NCI-H510A treated with DMSO at 0.1 percent for 48 hours (cell line): ENCODE results near the gene TPH1.
A peak's percentile ranks its signal among the peaks of the same experiment; 100 is the strongest.

ENCODE experiments used
- DNase-seq: peaks from one replicate; lab custom pipeline; 2025; lab: John Stamatoyannopoulos, UW

The TPH1 gene

GRCh38 chr11:18046116-18046777 is at the start of gene TPH1:
Gene TPH1, minus strand, starts transcription at chr11:18046269. Its CDS starts 5,507 bp downstream, at chr11:18040762.
- DNase-seq: no peak

GRCh38 chr11:18093959-18094358 is 47.9 kb upstream of the TPH1 start:
- no peak for DNase-seq

DNA sequence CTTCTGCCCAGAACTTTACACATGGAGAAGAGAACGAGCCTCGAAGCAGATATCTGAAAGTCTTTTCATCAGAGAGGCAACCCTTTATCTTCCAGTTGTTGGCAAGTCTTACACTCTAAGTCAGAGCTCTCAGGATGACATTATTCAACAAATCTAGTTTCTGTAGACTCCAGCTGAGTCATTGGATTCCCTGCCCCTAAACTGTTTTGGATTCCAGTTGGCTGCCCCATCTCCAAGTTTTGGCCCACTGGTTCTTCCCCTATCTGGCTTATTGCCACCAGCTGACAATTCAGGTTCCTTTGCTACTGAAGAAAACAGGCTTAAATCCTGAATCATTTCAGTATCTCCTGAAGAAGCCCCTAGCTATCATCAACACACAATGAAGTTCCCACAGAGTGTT is 45.7 kb upstream of the TPH1 start:
- DNase-seq: no peak

DNA sequence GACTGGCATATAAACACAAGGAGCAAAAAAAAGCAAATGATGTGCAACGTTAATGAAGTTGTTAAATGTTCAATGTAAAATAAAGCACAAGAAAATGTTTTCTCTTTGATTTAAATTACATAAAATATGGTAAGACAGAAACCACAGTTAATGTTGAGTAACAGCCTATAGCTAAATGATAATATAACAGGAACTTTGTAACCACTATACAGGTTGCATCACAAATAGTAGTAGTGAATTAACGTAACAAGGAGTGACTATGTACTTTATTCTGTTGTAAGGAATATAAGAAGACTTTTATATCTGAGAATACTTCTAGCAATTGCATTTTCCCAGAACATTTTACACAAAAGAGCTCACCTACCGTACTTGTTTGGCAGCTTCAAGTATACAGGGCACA is 42.9 kb upstream of the TPH1 start:
- DNase-seq: no peak

DNA sequence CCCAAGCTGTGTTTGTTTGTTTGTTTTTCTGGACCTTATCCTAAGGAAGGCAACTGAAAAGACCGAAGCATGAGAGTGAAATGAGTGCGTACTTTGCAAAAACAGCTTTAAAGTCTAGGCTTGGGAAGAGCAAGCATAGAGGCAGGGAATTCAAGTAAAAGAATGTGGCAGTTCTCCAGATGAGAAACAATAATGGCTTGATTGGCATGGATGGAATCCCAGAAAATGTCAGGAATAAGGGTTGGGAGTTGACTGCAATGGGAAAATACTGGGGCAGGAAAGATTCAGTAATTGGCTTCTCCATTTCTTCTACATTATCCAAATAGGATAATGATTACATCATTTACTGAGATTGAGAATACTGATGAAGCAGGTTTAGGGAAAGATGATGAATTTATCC is 42.3 kb upstream of the TPH1 start:
- DNase-seq: no peak

DNA sequence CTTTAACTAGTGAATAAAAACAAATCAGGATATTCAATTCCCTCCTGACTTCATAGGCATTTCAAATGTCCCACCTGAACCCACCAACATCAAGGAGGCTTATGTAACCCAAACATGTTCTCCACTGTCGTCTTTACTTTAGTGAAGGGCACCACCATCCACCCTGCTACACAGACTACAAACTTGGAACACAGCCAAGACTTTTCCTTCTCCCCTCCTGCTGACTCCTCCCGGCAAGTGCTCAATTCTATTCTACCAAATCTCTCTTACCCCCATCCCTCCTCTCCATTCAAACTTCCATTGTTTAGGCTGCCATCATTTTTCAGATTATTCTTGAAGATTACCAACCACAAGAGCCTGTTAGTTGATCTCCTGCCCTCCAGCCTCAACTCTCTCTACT is 35.5 kb upstream of the TPH1 start:
- peak; percentile 3 for DNase-seq

- no peak for DNase-seq
Observed at GRCh38 chr11:18080451-18080850, 34.4 kb upstream of the TPH1 start.

DNA sequence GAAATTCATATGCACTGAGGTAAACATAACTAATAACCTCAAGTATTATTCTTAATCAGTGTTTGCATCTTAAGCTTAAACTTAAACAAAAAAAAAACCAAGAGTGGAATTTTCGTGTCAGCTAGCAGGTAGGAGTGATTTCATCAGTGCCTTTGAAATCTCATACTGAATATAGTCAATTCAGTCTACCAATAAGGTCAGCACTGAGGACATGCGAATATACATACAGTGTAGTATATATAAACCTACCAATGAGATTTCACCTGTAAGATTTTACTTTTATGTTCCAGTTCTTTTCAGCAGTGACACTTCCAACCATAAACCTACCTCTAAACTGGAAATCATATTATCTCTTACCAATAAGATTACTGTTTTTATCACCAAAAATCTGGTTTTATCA is 32.8 kb upstream of the TPH1 start:
- no peak for DNase-seq

DNA sequence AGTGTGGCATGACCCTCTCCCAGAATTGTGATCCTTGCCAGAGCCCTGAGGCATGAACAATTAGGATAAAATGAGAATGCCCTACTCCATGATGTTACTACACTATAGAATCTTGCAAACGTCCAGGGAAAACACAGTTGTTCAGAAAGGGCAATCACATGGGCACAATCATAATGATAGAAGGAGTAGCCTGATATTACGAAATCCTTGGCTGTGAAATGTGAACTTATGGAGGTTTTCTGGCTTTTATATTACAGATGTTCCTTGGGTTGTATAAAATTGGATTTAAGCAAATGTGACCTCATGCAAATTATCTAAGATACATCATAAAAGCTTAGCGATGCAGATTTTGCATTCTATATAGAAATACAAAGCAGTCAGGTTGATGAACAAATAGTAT is 29.4 kb upstream of the TPH1 start:
- no peak for DNase-seq

- DNase-seq: no peak
Observed at GRCh38 chr11:18071098-18071705, 25.1 kb upstream of the TPH1 start.

- DNase-seq: no peak
Observed at GRCh38 chr11:18067372-18067771, 21.3 kb upstream of the TPH1 start.

GRCh38 chr11:18066626-18067025 is 20.6 kb upstream of the TPH1 start:
- no peak for DNase-seq

DNA sequence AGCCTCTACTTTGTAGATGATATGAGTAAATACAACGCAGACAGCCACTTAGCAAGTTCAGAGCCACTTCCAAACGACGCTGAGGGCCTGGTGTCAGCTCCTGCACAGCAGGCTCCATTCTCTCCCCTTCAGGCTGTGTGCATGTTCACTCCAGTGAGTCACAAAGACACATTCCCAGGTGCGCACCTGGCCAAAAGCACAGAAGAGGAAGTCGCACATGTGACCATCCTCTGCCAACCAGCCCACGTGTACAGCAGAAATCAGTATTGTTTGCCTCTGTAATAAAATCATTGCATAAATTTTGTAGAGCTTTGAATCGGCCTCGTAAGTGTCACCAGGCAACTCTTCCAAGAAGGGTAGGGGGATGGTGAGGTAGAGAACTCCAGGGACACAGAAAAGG is 19.5 kb upstream of the TPH1 start:
- peak; percentile 81 for DNase-seq

DNA sequence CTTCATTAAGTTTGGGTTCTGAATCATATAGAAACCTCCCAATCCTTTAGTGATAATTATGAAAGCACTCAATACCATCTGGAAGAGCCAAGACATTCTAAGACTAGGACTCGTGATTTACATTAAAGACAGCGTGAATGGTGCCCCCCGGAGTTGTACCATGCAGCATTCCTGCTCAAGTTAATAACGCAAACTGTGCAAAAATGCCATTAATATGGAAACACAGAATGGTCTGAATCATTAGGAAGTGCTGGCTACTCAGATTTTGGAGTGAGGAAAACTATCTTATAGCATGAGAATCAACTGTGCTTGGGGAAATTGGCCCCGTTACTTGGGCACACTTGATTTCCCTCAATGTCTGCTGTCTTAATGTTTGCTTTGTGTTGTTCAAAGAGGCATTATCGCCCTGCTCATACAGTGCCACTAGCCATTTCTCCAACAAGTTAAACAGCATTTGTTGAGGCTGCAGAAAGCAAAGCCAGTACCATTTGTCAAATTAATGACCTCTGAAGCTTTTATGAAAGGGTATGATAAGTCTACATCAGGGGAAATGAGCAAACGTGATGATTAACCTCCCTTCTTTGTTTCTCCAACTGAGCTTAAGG is 18.5 kb upstream of the TPH1 start:
- peak; percentile 27 for DNase-seq

DNA sequence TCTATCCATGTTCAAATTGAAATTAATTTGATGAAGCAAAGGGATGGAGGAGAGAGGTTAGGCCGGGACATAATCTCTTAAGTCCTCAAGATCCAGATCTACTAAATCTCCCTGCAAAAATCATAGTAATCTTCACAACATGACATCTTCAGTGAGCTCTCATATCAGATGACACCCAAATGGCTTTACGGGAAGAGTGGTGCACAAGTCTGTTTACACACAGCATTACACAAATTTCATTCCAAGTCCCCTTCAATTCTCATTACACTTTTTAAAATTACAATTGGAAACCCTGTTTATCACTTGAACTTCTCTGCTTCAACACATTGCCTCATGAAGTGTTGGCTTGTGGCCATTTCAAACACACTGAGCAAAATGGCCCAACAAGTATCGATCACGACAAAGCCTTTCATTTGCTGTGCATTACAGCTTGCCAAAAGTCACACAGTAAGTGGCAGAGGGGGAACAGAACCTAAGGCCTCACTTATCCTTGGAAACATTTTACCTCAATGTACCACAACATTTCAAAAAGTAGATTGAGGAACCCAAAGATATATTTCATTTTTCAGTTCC is 17.9 kb upstream of the TPH1 start:
- peak; percentile 88 for DNase-seq

DNA sequence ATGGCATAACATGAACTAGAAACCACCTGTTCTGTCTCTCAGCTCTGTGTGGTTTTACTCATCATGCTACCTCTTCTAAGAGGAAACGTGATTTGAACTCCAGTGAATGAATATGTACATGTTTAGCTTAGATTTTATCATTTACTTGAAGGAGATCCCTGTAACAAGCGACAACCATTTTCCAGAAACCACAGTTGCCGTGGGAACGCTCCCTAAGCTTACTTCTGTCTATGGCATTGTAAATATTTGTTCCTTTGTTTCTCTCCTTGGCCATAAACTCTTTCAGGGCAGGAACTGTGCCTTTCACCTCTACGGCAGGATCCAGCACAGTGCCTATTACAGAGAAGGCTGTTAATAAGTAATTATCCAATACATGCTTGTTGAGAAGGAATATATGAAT is 17.1 kb upstream of the TPH1 start:
- peak; percentile 17 for DNase-seq

GRCh38 chr11:18061351-18061750 is 15.3 kb upstream of the TPH1 start:
- no peak for DNase-seq

DNA sequence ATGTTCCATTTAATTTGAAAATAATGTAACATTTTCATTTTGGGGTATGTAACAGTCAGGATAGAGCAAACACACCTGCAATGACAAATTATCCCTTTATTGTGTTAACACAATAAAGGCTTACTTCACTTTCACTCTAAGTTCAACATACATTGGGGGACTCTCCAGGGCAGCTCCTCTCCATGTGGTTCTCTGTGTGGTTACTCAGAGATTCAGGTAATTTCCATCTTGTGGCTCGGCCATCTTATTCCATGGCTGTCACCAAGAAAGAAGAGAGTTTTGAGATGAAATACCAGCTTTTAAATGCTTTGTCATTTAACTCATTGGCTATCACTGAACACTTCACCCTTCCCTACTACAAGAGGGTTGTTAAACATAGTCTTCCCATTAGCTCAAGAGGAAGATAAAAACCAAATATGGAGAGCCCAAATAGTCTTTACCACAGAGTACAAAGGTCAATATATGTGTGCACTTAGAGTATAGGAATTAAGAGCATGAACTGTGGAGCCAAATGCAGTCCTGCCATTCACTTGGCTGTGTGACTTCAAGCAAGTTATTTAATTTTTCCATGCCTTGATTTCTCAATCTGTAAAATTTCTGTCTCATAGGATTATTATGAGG is 10.6 kb upstream of the TPH1 start:
- peak; percentile 10 for DNase-seq

DNA sequence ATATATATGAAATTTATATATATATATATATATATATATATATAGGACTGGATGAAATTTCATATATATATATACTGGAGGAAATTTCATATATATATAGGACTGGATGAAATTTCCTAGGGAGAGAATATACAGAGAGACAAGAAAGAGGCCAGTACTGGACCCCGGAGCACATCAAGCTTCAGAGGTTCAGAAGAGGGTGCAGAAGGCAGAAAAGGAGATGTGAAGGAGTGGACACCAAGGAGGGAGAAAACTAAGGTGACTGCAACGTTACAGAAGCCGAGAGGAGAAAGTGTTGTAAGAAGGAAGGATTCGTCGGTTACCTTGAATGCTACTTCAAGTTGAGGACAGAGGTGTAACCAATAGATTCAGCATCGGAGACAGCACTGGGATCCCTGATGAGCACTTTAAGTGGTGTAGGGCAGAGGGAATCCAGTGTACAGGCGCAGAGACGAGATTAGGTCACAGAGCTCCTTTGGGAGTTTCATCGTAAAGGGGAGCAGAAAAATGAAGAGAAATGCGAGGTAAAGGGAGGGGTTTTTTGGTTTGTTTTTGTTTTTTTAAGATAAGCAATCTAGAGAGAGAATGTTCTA is 8.5 kb upstream of the TPH1 start:
- no peak for DNase-seq

DNA sequence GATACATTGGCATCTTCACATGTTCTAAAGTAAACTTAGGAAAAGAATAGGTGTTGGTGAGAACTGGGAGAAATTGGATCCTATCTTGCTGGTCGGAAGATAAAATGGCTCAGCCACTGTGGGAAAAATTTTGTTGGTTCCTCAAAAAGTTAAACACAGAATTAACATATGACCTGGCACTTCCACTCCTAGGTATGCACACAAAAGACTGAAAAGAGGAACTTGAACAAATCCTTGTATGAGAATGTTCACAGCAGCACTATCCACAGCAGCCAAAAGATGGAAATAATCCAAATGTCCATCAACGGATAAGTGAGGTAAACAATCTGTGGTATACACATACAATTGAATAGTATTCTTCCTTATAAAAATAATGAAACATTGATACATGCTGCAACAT is 4.8 kb upstream of the TPH1 start:
- DNase-seq: no peak

DNA sequence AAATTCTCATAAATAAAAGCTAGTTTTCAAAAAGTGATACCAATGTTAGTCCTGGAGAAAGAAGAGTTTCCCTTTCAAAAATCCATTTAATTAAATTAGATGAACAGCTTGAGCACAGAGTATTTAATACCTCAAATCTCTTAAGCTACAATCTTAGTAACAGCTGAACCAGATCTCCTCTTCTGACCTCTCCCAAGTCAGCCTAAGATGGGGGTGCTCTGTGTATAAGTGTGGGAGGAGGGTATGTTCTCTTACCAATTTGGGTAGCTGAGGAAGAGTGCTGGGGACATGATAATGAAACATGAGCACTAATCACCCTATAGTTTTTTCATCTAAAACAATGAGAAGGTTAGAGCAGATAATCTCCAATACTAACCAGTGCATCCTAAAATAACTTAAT is 9.6 kb downstream of the TPH1 start:
- no peak for DNase-seq

DNA sequence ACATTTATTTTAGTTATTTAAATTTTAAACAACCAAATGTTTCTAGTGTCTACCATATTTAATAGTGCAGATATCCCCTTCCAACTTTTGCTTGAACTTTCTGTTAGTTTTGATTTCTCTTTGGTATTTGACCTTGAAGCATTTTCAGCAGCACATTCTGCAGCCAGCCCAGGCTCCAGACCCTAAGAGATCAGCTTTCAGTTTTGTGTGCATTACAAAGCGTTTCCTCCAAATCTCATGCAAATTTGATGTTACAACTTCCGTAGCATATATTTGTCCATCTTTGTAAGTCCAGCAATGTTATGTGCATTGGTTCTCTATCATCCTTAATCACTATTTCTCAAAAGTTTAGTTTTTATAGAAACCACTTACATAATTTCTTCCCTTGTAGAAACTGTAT is 18.6 kb downstream of the TPH1 start:
- DNase-seq: no peak

- no peak for DNase-seq
Observed at GRCh38 chr11:18022419-18022818, 23.6 kb downstream of the TPH1 start.
